Mesenchymal stem cell (in vitro differentiated cells and primary cell): ENCODE data around the gene HIVEP2.

Experiments
- DNase-seq: peaks from one replicate; pipeline ENCODE4 v3.0.0-alpha.2; 2013
- H2AFZ ChIP-seq: one replicate; pipeline ENCODE4 v1.6.1; 2013; ENCODE audit warnings: low read depth, mild to moderate bottlenecking, control low read depth, inconsistent platforms, low read length, moderate library complexity
- H2AK5ac ChIP-seq: 2 replicates; pipeline ENCODE4 v1.6.1; 2013; ENCODE audit warnings: low read length, moderate library complexity, mild to moderate bottlenecking, inconsistent platforms; ENCODE audit not compliant: severe bottlenecking
- H2BK120ac ChIP-seq: one replicate; pipeline ENCODE4 v1.6.1; 2013; ENCODE audit warnings: low read depth, mild to moderate bottlenecking, inconsistent platforms, low read length, moderate library complexity
- H2BK12ac ChIP-seq, 2 experiments: one replicate each; pipeline ENCODE4 v1.6.1; 2013; ENCODE audit warnings: inconsistent platforms in 2 of 2, low read length in 2 of 2, mild to moderate bottlenecking in 2 of 2, moderate library complexity in 2 of 2, control low read depth in 1 of 2
- H2BK15ac ChIP-seq: one replicate; pipeline ENCODE4 v1.6.1; 2013; ENCODE audit warnings: mild to moderate bottlenecking, low read depth, inconsistent platforms; ENCODE audit not compliant: poor library complexity, severe bottlenecking
- H2BK5ac ChIP-seq: 2 replicates; pipeline ENCODE4 v1.6.1; 2013; ENCODE audit warnings: low read depth, mild to moderate bottlenecking, low read length, control low read depth, inconsistent platforms; ENCODE audit not compliant: poor library complexity, severe bottlenecking
- H3K14ac ChIP-seq, 2 experiments: one replicate each; pipeline ENCODE4 v1.6.1; 2013; ENCODE audit warnings: inconsistent platforms in 2 of 2, low read length in 2 of 2, control low read depth in 1 of 2, mild to moderate bottlenecking in 1 of 2, moderate library complexity in 1 of 2
- H3K18ac ChIP-seq, 2 experiments: one replicate each; pipeline ENCODE4 v1.6.1; 2013; ENCODE audit warnings: inconsistent platforms in 2 of 2, low read length in 2 of 2, control low read depth in 1 of 2, low read depth in 1 of 2, mild to moderate bottlenecking in 1 of 2
- H3K23ac ChIP-seq, 2 experiments: one replicate each; pipeline ENCODE4 v1.6.1; 2013; ENCODE audit warnings: inconsistent platforms in 2 of 2, low read length in 2 of 2, mild to moderate bottlenecking in 2 of 2, moderate library complexity in 2 of 2, control low read depth in 1 of 2
- H3K27ac ChIP-seq: 2 replicates; pipeline ENCODE4 v1.5.1; 2013; ENCODE audit warnings: mild to moderate bottlenecking, moderate library complexity, low read length, control low read depth, inconsistent platforms; ENCODE audit not compliant: poor library complexity, severe bottlenecking
- H3K27me3 ChIP-seq, 2 experiments: 2 replicates each; pipeline versions ENCODE4 v1.6.1 to v1.7.0; 2013; ENCODE audit warnings: low read length in 2 of 2, mild to moderate bottlenecking in 2 of 2, moderate library complexity in 2 of 2, control low read depth in 1 of 2, inconsistent platforms in 1 of 2; ENCODE audit not compliant: control insufficient read depth in 1 of 2, insufficient read depth in 1 of 2
- H3K36me3 ChIP-seq, 2 experiments: 2 replicates each; pipeline versions ENCODE4 v1.6.1 to v1.7.0; 2013; ENCODE audit warnings: low read length in 2 of 2, control low read depth in 1 of 2, inconsistent platforms in 1 of 2, low read depth in 1 of 2, mild to moderate bottlenecking in 1 of 2; ENCODE audit not compliant: insufficient read depth in 2 of 2, control insufficient read depth in 1 of 2
- H3K4ac ChIP-seq, 2 experiments: one replicate each; pipeline ENCODE4 v1.6.1; 2013; ENCODE audit warnings: inconsistent platforms in 2 of 2, low read length in 2 of 2, mild to moderate bottlenecking in 2 of 2, moderate library complexity in 2 of 2, control low read depth in 1 of 2, low read depth in 1 of 2
- H3K4me1 ChIP-seq: 2 replicates; pipeline ENCODE4 v1.6.1; 2013; ENCODE audit warnings: low read depth, low read length, control low read depth; ENCODE audit not compliant: control insufficient read depth, insufficient read depth
- H3K4me2 ChIP-seq: 2 replicates; pipeline ENCODE4 v1.6.1; 2013; ENCODE audit warnings: low read length, mild to moderate bottlenecking, inconsistent platforms; ENCODE audit not compliant: poor library complexity, severe bottlenecking
- H3K4me3 ChIP-seq, 2 experiments: 2 replicates each; pipeline versions ENCODE4 v1.5.1 to v1.7.0; 2013; ENCODE audit warnings: low read length in 2 of 2, mild to moderate bottlenecking in 2 of 2, control low read depth in 1 of 2, low read depth in 1 of 2; ENCODE audit not compliant: insufficient read depth in 1 of 2
- H3K79me1 ChIP-seq: replicated peaks from 2 replicates; pipeline ENCODE4 v1.6.1; 2013; ENCODE audit warnings: mild to moderate bottlenecking, control low read depth, low read length, inconsistent platforms; ENCODE audit not compliant: poor library complexity, severe bottlenecking
- H3K9ac ChIP-seq: 2 replicates; pipeline ENCODE4 v1.7.0; 2013; ENCODE audit warnings: mild to moderate bottlenecking, low read length, moderate library complexity
- H3K9me3 ChIP-seq: 2 replicates; pipeline ENCODE4 v1.7.0; 2013; ENCODE audit warnings: mild to moderate bottlenecking, low read length; ENCODE audit not compliant: control insufficient read depth
- H4K8ac ChIP-seq: one replicate; pipeline ENCODE4 v1.6.1; 2013; ENCODE audit warnings: inconsistent platforms, mild to moderate bottlenecking, low read length, moderate library complexity
- H4K91ac ChIP-seq: one replicate; pipeline ENCODE4 v1.6.1; 2013; ENCODE audit warnings: mild to moderate bottlenecking, low read length, inconsistent platforms
- WGBS: methylation state at CpG from one replicate; pipeline ENCODE4 v1.1.7; 2013; ENCODE audit warnings: mixed read lengths; 5-methylcytosine and 5-hydroxymethylcytosine counted together

The HIVEP2 gene

GRCh38 chr6:142901611-142902010 is 43.4 kb downstream of the HIVEP2 start:
- no peak overlapping the region for H2BK120ac ChIP-seq
- no peak overlapping the region for H3K14ac ChIP-seq
- no peaks in the 10 kb centered on the region for H3K9me3 ChIP-seq
- no peak for DNase-seq
- H3K36me3 ChIP-seq = no peaks in the 10 kb centered on the region
- no peak overlapping the region for H3K4ac ChIP-seq
- peaks cover 4% of the 10 kb centered on the region for H3K4me1 ChIP-seq
- H3K18ac ChIP-seq = no peak overlapping the region
- over 99% methylated on average over 6 of the region's 6 CpGs for WGBS
- H2AK5ac ChIP-seq = no peak overlapping the region
- no peak overlapping the region for H3K4me3 ChIP-seq
- no peak overlapping the region for H2BK5ac ChIP-seq
- H4K91ac ChIP-seq = no peak overlapping the region
- no peak overlapping the region for H3K23ac ChIP-seq
- H3K4me2 ChIP-seq = no peak overlapping the region
- H3K27ac ChIP-seq = no peak overlapping the region
- peak overlapping the region in 1 of 2 experiments; percentile 94 for H2BK12ac ChIP-seq
- no peak overlapping the region for H2AFZ ChIP-seq
- no peaks in the 10 kb centered on the region for H3K27me3 ChIP-seq
- H3K79me1 ChIP-seq = peaks cover 14% of the 10 kb centered on the region
- H4K8ac ChIP-seq = no peak overlapping the region
- no peak overlapping the region for H2BK15ac ChIP-seq
- H3K9ac ChIP-seq = peak overlapping the region; percentile 86

GRCh38 chr6:142900227-142900971 is 44.6 kb downstream of the HIVEP2 start:
- Histone ChIP-seq H3K4ac (peak overlapping the region; percentile 54 to 86), H3K9me3 (no peaks in the 10 kb centered on the region)
- WGBS = 42% methylated on average over 7 of the region's 10 CpGs

DNA sequence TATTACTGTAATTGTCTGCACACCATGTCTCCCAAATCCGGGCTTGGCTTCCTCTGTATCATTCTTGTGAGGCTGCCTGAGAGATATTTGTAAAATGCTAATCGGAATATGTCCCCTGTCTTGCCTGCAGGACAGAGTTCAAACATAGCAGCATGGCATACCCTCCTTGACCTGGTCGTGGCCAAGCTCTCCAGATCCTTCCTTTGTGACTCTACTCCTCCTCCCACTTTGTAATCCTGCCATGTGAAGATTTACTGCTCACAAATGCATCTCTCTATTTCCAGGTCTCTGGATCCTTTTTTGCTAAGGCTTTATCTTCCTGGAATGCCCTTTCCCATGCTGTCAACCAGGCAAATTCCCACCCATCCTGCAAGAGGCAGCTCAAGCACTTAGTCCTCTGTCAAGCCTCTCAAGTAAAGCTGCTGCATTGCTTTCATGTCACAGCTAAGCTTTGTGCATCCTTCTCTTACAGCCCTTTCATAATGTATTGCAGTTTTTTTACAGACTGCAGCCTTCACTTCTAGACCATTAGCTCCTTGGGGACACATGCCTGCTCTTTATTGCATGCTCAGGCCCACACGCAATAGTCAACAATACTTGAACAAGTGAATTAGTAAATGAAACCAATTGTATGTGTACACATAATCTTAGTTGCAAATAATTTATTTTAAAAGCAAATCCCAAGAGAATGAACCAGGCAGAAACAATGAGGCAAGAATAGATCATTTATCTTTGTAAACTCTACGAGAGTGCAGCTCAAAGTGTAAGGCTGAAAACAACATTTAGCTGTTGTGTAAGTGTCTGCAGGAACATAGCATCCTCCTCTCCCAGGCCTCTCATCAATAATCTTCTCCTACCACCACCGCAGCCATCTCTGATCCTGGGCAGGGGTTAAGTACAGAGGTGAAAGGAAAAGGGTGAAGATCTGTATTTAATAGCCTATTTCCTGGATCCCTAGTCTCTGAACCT is 45.8 kb downstream of the HIVEP2 start:
- H2AFZ ChIP-seq = no peak overlapping the region

More at GRCh38 chr6:142900227-142900971, 44.6 kb downstream of the HIVEP2 start:
- peak overlapping the region; percentile 90 for H4K91ac ChIP-seq
- peak overlapping the region in 1 of 2 experiments; percentile 42 for H3K4me3 ChIP-seq
- no peak overlapping the region for H2BK5ac ChIP-seq
- H2BK120ac ChIP-seq = no peak overlapping the region
- H3K23ac ChIP-seq = no peak overlapping the region
- H4K8ac ChIP-seq = peak overlapping the region; percentile 67
- H2AK5ac ChIP-seq = peak overlapping the region; percentile 55
- H2AFZ ChIP-seq = no peak overlapping the region
- DNase-seq = peak; percentile 60
- no peak overlapping the region for H3K4me2 ChIP-seq
- H3K4me1 ChIP-seq = peaks cover 4% of the 10 kb centered on the region
- H2BK12ac ChIP-seq = peak overlapping the region; percentile 38 to 87
- H3K18ac ChIP-seq = peak overlapping the region; percentile 72 to 94
- no peaks in the 10 kb centered on the region for H3K27me3 ChIP-seq
- H3K9ac ChIP-seq = peak overlapping the region; percentile 39
- H2BK15ac ChIP-seq = peak overlapping the region; percentile 12
- no peak overlapping the region for H3K14ac ChIP-seq
- no peak overlapping the region for H3K27ac ChIP-seq
- H3K36me3 ChIP-seq = no peaks in the 10 kb centered on the region
- peaks cover 14% of the 10 kb centered on the region for H3K79me1 ChIP-seq

GRCh38 chr6:142897659-142898058 is 47.3 kb downstream of the HIVEP2 start:
- no peak overlapping the region for H2BK5ac ChIP-seq

More for the DNA sequence above, 45.8 kb downstream of the HIVEP2 start:
- no peak overlapping the region for H3K23ac ChIP-seq
- 65% methylated on average over 3 of the region's 6 CpGs for WGBS
- peak overlapping the region in 1 of 2 experiments; percentile 4 for H3K4me3 ChIP-seq
- H2BK5ac ChIP-seq = no peak overlapping the region
- no peak overlapping the region for H3K27ac ChIP-seq
- H3K79me1 ChIP-seq = peaks cover 14% of the 10 kb centered on the region
- H2BK15ac ChIP-seq = no peak overlapping the region
- H3K4me2 ChIP-seq = no peak overlapping the region
- no peaks in the 10 kb centered on the region for H3K27me3 ChIP-seq
- no peak overlapping the region for H4K91ac ChIP-seq
- no peak overlapping the region for H2BK120ac ChIP-seq
- H2BK12ac ChIP-seq = no peak overlapping the region
- H3K4me1 ChIP-seq = peaks cover 4% of the 10 kb centered on the region
- peak overlapping the region; percentile 39 for H3K9ac ChIP-seq
- no peak overlapping the region for H3K18ac ChIP-seq
- peak overlapping the region; percentile 75 for H4K8ac ChIP-seq
- H3K14ac ChIP-seq = no peak overlapping the region
- no peaks in the 10 kb centered on the region for H3K36me3 ChIP-seq
- no peak overlapping the region for H3K4ac ChIP-seq
- no peaks in the 10 kb centered on the region for H3K9me3 ChIP-seq
- H2AK5ac ChIP-seq = no peak overlapping the region
- DNase-seq = peak; percentile 79

More at GRCh38 chr6:142897659-142898058, 47.3 kb downstream of the HIVEP2 start:
- Histone ChIP-seq H3K79me1 (peaks cover 15% of the 10 kb centered on the region), H3K27ac (no peak overlapping the region), H3K9ac (no peak overlapping the region), H4K91ac (no peak overlapping the region), H3K14ac (no peak overlapping the region), H3K18ac (no peak overlapping the region), H2BK12ac (peak overlapping the region in 1 of 2 experiments; percentile 28), H2AFZ (no peak overlapping the region), H3K4me3 (no peak overlapping the region), H2AK5ac (no peak overlapping the region), H2BK120ac (no peak overlapping the region), H3K9me3 (no peaks in the 10 kb centered on the region), H4K8ac (no peak overlapping the region), H3K4ac (peak overlapping the region in 1 of 2 experiments; percentile 24), H3K4me1 (peaks cover 4% of the 10 kb centered on the region), H3K4me2 (no peak overlapping the region), H3K27me3 (no peaks in the 10 kb centered on the region), H3K36me3 (no peaks in the 10 kb centered on the region), H3K23ac (no peak overlapping the region), H2BK15ac (no peak overlapping the region)
- peak; percentile 24 for DNase-seq
- WGBS = 84% methylated on average over 2 of the region's 2 CpGs
